GM19035 (cell line): Measurements from ENCODE around the gene RNF43.
"Not testable (repeated sequence)": the region's sequence is repeated elsewhere in the genome, so short reads cannot be mapped to it uniquely, and the experiment has no call there.

ENCODE experiments used
- ATAC-seq: cut with Tn5 transposase; IDR thresholded peaks from one replicate; pipeline ENCODE4 v1.9.1; 2021; ENCODE audit not compliant: unreplicated experiment

The RNF43 gene

GRCh38 chr17:58410714-58411407, 6.5 kb downstream of the RNF43 start:
- no peak for ATAC-seq

GRCh38 chr17:58409432-58409831, 7.9 kb downstream of the RNF43 start:
- ATAC-seq = no peak

GRCh38 chr17:58403311-58403710, 14.0 kb downstream of the RNF43 start:
- ATAC-seq = no peak

DNA sequence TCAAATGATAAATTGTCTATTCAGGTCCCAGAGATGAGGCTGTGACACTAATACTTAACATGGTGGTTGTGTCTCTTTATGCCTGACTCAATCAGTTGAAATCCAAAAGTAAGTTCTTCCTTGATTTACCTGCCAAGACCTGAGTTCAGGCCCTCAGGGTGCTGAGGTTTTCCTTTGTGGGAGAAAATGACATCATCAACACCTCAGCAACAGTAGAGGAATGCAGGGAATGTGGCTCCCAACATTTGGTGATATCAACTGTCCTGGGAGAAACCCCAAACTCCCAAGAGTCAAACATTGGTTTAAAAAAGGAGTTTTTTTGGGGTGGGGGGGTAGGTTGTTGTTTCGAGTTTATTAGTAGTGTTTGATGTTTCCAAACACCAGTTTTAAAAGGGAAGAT, 14.7 kb downstream of the RNF43 start:
- ATAC-seq = no peak

DNA sequence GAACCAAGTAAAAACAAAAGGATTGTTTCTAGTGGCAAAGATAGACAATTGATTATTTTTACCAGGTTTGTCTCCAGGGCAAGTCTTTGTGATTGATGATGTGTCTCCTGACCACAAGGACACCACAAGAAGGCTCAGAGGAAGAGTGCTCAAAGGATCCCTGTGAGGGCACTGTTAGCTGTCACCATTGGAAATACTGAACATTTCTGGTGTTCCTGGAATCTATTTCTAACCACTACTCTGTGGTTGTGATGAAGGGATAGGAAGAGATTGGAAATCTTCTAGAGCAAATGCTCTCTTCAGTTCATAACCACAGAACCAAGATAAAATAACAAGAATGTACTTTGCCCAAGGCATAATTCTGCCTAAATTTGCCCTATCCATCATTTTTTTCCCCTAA, 15.3 kb downstream of the RNF43 start:
- no peak for ATAC-seq

- ATAC-seq = no peak
Measured at GRCh38 chr17:58401287-58401686, 16.0 kb downstream of the RNF43 start.

GRCh38 chr17:58400826-58401225, 16.5 kb downstream of the RNF43 start:
- no peak for ATAC-seq

- ATAC-seq = no peak
Measured at GRCh38 chr17:58399974-58400373, 17.4 kb downstream of the RNF43 start.

DNA sequence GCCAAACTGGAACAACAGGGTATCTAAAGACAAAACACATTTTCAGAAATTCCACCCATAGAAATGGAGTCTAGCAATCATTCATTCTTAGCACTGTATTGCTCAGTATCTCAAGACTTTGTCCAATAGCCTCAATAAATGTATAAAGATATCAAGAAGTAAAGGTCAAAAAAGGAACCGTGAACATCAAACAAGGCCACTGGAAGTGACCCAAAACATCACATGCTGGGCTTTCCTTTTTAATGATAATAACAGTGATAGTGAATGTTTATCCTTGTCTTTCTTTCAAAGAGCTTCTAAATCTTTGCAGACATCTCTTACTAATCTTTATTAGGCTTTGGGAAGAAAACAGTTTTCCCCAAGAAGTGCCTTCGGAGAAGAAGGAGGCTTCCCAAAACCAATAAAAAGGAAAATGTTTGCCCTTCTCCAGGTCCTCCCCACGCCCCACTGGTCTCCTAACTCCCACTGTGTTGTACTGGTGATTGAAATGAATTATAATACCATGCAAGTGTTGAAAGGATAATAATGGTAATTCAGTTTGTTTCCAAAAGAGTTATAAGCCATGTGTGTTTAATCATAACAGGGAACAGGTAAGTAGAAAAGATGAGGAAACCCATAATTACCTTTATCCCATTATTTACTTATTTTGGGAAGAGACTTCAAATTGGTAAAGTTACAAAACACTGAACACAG, 18.6 kb downstream of the RNF43 start:
- no peak for ATAC-seq

DNA sequence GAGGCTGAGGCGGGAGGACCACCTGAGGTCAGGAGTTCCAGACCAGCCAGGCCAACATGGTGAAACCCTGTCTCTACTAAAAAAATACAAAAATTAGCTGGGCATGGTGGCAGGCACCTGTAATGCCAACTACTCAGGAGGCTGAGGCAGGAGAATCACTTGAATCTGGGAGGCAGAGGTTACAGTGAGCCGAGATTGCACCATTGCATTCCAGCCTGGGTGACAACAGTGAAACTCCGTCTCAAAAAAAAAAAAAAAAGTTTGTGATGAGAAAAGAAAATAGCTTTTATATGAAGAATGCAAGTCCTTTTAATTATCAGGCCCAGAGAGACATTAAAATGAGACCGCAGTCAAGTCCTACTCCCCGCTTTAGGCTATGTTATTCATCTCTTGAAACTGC, 19.9 kb downstream of the RNF43 start:
- not testable (repeated sequence) for ATAC-seq

DNA sequence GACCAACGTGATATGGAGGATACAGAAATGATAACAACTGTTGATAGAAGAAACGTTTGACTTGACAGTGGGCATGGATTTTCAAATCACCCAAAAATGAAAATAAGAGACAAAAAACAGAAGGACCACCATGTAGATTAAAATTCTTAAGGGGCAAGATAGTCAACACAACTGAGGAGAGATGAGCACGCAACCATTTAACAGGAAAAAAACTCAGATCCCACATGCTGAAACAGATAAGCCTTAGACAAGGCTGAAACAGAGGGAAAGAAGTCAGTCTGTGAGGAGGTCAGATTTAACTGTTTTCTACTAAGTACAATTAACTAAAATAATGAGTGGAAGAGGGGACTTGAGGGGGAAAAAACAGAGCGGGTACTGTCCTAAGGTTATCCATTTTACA, 21.2 kb downstream of the RNF43 start:
- ATAC-seq = no peak

- no peak for ATAC-seq
Measured at GRCh38 chr17:58394534-58395223, 22.7 kb downstream of the RNF43 start.

DNA sequence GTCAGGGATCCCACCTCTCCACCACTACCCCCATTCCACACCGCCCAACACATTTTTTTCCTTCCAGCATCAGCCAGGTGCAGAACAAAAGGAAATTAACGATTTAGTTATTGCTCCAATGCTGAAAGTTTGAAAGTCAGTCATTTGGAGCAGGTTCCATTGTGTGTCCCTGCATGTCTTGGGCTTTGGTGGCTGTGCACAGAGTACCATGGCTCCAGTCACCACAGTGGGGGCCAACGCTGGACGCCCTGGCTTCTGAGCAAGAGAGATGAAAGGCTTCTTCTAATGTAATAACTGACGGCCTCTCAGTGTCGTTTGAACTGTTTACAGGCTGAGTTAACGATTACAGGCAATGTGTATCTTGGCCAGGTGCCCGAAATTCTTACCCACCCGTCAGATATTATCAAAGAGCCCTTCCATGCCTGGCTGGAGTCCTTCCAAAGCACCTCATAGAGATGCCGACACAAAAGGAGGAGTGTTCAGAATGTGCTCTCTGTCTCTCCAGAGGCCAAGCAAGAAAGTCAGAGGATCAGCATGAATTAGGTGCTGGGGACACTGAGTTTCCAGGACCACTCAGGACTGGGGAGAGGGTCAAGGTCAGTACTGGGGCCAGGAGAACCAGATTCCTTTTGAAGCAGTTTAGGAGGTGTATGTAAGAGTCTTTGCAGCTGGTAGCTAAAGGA, 25.9 kb downstream of the RNF43 start:
- no peak for ATAC-seq

DNA sequence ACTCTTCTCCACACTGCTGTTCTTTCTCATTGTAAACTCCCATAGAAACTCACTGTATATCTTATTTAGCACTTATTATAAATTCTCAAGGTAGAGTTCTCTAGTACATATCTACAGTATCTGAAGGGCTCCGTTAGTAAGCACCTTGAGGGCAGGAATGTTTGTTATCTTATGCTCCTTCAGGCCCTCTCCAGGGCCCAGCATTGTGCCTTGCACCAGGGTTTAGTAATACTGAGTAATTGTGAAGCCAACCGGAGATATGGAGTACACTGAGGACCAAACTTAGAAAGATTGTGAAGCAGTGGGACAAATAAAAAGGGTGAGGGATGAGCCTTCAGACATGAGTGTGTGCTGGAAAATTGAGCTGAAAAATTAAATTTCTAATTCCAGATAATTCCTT, 26.4 kb downstream of the RNF43 start:
- no peak for ATAC-seq

GRCh38 chr17:58388302-58389190, 28.8 kb downstream of the RNF43 start:
- ATAC-seq = no peak

DNA sequence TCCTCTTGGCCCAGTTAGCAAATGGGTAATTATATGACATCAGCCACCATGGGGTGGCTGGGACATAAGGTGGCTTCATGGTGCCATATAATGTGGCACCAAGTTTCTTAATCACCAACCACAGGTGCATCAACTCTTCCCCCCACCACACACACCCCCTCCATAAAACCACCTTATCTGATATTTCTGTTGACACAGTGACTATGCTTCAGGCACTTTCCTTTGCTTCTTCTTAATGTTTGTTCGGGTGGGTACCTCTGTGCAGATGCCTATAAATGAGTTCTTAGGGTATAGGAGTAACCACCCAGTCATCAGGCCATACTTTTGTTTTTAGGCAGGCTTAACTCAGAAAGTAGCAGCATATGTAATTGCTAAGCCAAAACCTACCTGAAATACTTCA, 29.5 kb downstream of the RNF43 start:
- ATAC-seq = no peak

DNA sequence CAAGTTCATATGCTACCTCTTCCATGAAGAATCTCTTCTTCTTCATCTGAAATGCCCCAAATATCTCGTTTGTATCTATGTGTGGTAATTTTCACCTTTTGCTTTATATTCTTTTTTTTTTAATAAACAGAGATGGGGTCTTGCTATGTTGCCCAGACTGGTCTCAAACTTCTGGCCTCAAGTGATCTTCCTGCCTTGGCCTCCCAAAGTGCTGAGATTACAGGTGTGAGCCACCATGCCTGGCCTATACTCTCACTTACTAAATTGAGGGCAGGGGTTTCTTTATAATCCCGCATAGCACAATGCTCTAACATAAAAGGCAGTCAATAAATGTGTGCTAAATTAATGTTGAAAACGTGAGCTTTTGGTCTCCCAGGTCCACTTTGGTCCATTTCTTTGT, 30.6 kb downstream of the RNF43 start:
- ATAC-seq = no peak

GRCh38 chr17:58385359-58385899, 31.9 kb downstream of the RNF43 start:
- ATAC-seq = no peak

- ATAC-seq = no peak
Measured at GRCh38 chr17:58384897-58385296, 32.4 kb downstream of the RNF43 start.

GRCh38 chr17:58383892-58384462, 33.4 kb downstream of the RNF43 start:
- no peak for ATAC-seq
